HG03064 (cell line): ENCODE results near the gene MYB.
"Not testable (repeated sequence)": the region's sequence is repeated elsewhere in the genome, so short reads cannot be mapped to it uniquely, and the experiment has no call there.

Experiments used
- ATAC-seq: cut with Tn5 transposase; IDR thresholded peaks from one replicate; pipeline ENCODE4 v1.9.1; 2021; ENCODE audit warnings: low read depth; ENCODE audit not compliant: unreplicated experiment

The MYB gene

GRCh38 chr6:135240711-135241110, 59.6 kb downstream of the MYB start:
- ATAC-seq: no peak

GRCh38 chr6:135243871-135244796, 63.0 kb downstream of the MYB start:
- ATAC-seq: no peak

- no peak for ATAC-seq
These were observed 63.7 kb downstream of the MYB start for GRCh38 chr6:135244805-135245204.

- ATAC-seq: not testable (repeated sequence)
These were observed 65.4 kb downstream of the MYB start for GRCh38 chr6:135246412-135247012.

GRCh38 chr6:135250234-135250633, 69.1 kb downstream of the MYB start:
- no peak for ATAC-seq

- no peak for ATAC-seq
These were observed 69.8 kb downstream of the MYB start for GRCh38 chr6:135250751-135251497.

- ATAC-seq: no peak
These were observed 70.7 kb downstream of the MYB start for GRCh38 chr6:135251498-135252441.

GRCh38 chr6:135254471-135254870, 73.4 kb downstream of the MYB start:
- no peak for ATAC-seq

- ATAC-seq: no peak
These were observed 75.8 kb downstream of the MYB start for GRCh38 chr6:135256866-135257265.

GRCh38 chr6:135257631-135258405, 76.7 kb downstream of the MYB start:
- ATAC-seq: no peak

- no peak for ATAC-seq
These were observed 77.9 kb downstream of the MYB start for GRCh38 chr6:135258970-135259369.

- ATAC-seq: no peak
These were observed 79.5 kb downstream of the MYB start for GRCh38 chr6:135260612-135261011.

- ATAC-seq: no peak
These were observed 81.0 kb downstream of the MYB start for GRCh38 chr6:135261872-135262725.

GRCh38 chr6:135265278-135265677, 84.2 kb downstream of the MYB start:
- no peak for ATAC-seq

- ATAC-seq: no peak
These were observed 85.6 kb downstream of the MYB start for GRCh38 chr6:135266675-135267074.

GRCh38 chr6:135267085-135267484, 86.0 kb downstream of the MYB start:
- ATAC-seq: no peak

GRCh38 chr6:135268263-135268662, 87.2 kb downstream of the MYB start:
- no peak for ATAC-seq

GRCh38 chr6:135268740-135269139, 87.6 kb downstream of the MYB start:
- no peak for ATAC-seq
